EH (cell line): ENCODE data around the gene CLDN15.

Source experiments
- DNase-seq: peaks from one replicate; pipeline ENCODE4 v3.0.0-alpha.2; 2015; ENCODE audit warnings: low read depth

CLDN15 gene

GRCh38 chr7:101244375-101245146 lies 7.0 kb upstream of the CLDN15 start, which contains the start of gene FIS1:
TSS of gene FIS1 (minus strand) at chr7:101245081. CDS start at chr7:101245004, 77 bp downstream.
- peak; percentile 91 for DNase-seq

- peak; percentile 47 for DNase-seq
Observed at GRCh38 chr7:101243646-101244374, 6.2 kb upstream of the CLDN15 start.

GRCh38 chr7:101241443-101242349 lies 4.1 kb upstream of the CLDN15 start:
- DNase-seq = no peak

- DNase-seq = no peak
Observed at GRCh38 chr7:101241015-101241363, 3.4 kb upstream of the CLDN15 start.

- DNase-seq = no peak
Observed at GRCh38 chr7:101240226-101241014, 2.8 kb upstream of the CLDN15 start.

- no peak for DNase-seq
Observed at GRCh38 chr7:101239951-101240220, 2.3 kb upstream of the CLDN15 start.

GRCh38 chr7:101239191-101239950 lies 1.8 kb upstream of the CLDN15 start:
- no peak for DNase-seq

- DNase-seq = no peak
Observed at GRCh38 chr7:101238226-101239182, 902 bp upstream of the CLDN15 start.

GRCh38 chr7:101236292-101236835 lies 1.2 kb downstream of the CLDN15 start:
- no peak for DNase-seq

GRCh38 chr7:101235522-101235921 lies 2.1 kb downstream of the CLDN15 start:
- no peak for DNase-seq

- DNase-seq = no peak
Observed at GRCh38 chr7:101235050-101235449, 2.6 kb downstream of the CLDN15 start.

- DNase-seq = no peak
Observed at GRCh38 chr7:101234636-101235035, 3.0 kb downstream of the CLDN15 start.

GRCh38 chr7:101233907-101234547 lies 3.6 kb downstream of the CLDN15 start:
- no peak for DNase-seq

GRCh38 chr7:101232141-101232850 lies 5.3 kb downstream of the CLDN15 start:
- peak; percentile 21 for DNase-seq

GRCh38 chr7:101231644-101232043 lies 6.0 kb downstream of the CLDN15 start:
- DNase-seq = peak; percentile 51

- DNase-seq = no peak
Observed at GRCh38 chr7:101226721-101227120, 10.9 kb downstream of the CLDN15 start.

- no peak for DNase-seq
Observed at GRCh38 chr7:101225650-101226049, 12.0 kb downstream of the CLDN15 start.

- DNase-seq = no peak
Observed at GRCh38 chr7:101223528-101223927, 14.1 kb downstream of the CLDN15 start.
